Measurements from ENCODE around the gene PLXNB2. TPM values are rescaled to one million over a fixed set of nuclear protein-coding genes. Genes with fewer than 3 reads are reported as not detected.

Gene PLXNB2
- total RNA-seq, 4 donors from 2014 or later, result 115 to 218 (median 154) TPM

GRCh38 chr22:50227579-50228215 is 79.7 kb downstream of the PLXNB2 start:
- Histone ChIP-seq H3K36me3 (peaks cover 44 to 94% (median 85%) of the 10 kb centered on the region in 4 donors), H3K4me1 (no peaks in the 10 kb centered on the region), H3K27me3 (no peaks in the 10 kb centered on the region), H3K9me3 (no peaks in the 10 kb centered on the region), H3K27ac (replicated peaks in 1 of 4) (no peak overlapping the region), H3K4me3 (no peak overlapping the region)
- intact Hi-C loops (cut with DNase I), result no loop called here
- DNase-seq (ENCODE audit: extremely low spot score), result no peak
- TF ChIP-seq POLR2AphosphoS5 (IDR thresholded peaks at IDR 0.05) (no peak), POLR2A (IDR thresholded peaks at IDR 0.05; ENCODE audit: low read depth) (no peak), CTCF (IDR thresholded peaks at IDR 0.05) (no peak), EP300 (IDR thresholded peaks at IDR 0.05) (no peak)
- 87% methylated on average over 11 of the region's 25 CpGs for WGBS

DNA sequence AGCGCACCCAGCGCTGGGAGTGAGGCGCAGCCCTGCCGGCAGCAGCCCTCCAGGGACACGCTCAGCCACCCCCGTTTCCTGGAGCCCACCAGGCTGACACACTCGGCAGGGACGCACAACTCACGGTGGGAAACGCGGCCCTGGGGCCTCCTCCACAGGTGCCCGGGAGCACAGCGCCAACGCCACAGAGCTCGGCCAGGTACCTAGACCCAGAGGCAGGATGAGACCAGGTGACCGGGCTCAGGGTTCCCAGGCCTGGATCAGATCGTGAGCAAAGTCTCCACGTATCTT is 80.6 kb downstream of the PLXNB2 start:
- WGBS, result 95% methylated on average over 11 of the region's 18 CpGs
- no peaks in the 10 kb centered on the region for H3K4me1 ChIP-seq
- intact Hi-C loops (cut with DNase I), result no loop called here
- H3K4me3 ChIP-seq, result no peak overlapping the region
- no peaks in the 10 kb centered on the region for H3K27me3 ChIP-seq
- no peak for DNase-seq (ENCODE audit: extremely low spot score)
- H3K36me3 ChIP-seq, result peaks cover 42 to 94% (median 85%) of the 10 kb centered on the region in 4 donors
- TF ChIP-seq EP300 (IDR thresholded peaks at IDR 0.05) (no peak), CTCF (IDR thresholded peaks at IDR 0.05) (no peak), POLR2A (IDR thresholded peaks at IDR 0.05; ENCODE audit: low read depth) (no peak), POLR2AphosphoS5 (IDR thresholded peaks at IDR 0.05) (no peak)
- H3K27ac ChIP-seq (replicated peaks in 1 of 4), result no peak overlapping the region
- H3K9me3 ChIP-seq, result no peaks in the 10 kb centered on the region

DNA sequence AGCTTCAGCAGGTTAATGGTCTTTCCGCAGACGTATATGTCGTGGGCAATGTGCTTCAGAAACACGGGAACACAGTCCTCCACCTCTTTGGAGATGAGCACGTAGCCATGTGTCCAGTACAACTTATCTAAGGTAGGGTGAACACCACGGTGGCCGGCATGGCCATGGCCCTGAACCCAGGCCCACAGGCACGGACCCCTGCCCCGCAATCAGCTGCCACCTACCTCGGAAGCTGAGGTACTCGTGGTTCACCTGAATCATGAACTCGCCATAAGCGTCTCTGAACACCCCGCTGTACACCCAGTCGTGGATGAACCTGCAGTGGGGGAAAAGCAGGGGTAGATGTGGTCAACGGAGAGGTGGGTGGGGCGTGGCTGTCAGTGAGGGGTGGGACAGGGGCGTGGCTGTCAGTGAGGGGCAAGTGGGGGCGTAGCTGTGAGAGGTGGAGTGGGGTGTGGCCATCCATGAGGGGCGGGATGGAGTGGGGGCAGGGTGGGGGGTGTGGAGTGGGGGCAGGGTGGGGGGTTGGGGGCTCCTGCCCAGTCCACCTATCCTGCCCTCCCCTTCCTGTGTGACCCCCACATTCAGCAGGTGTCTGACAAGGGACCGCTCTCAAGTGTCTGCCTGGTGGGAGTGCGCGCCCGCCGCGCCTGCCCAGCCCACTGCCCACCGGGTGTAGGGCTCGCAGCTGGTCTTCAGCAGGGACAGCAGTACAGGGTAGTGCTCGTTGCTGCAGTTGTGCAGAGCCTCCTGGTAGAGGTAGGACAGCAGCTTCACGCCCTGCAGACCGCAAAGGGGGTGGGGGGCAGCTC is 81.2 kb downstream of the PLXNB2 start:
- H3K27ac ChIP-seq (replicated peaks in 1 of 4), result no peak overlapping the region
- intact Hi-C loops (cut with DNase I), result no loop called here
- no peaks in the 10 kb centered on the region for H3K4me1 ChIP-seq
- WGBS, result 91% methylated on average over 21 of the region's 31 CpGs
- DNase-seq (ENCODE audit: extremely low spot score), result no peak
- TF ChIP-seq POLR2AphosphoS5 (IDR thresholded peaks at IDR 0.05) (no peak), EP300 (IDR thresholded peaks at IDR 0.05) (no peak), POLR2A (IDR thresholded peaks at IDR 0.05; ENCODE audit: low read depth) (no peak), CTCF (IDR thresholded peaks at IDR 0.05) (no peak)
- H3K9me3 ChIP-seq, result no peaks in the 10 kb centered on the region
- peaks cover 42 to 95% (median 90%) of the 10 kb centered on the region in 4 donors for H3K36me3 ChIP-seq
- no peak overlapping the region for H3K4me3 ChIP-seq
- no peaks in the 10 kb centered on the region for H3K27me3 ChIP-seq

DNA sequence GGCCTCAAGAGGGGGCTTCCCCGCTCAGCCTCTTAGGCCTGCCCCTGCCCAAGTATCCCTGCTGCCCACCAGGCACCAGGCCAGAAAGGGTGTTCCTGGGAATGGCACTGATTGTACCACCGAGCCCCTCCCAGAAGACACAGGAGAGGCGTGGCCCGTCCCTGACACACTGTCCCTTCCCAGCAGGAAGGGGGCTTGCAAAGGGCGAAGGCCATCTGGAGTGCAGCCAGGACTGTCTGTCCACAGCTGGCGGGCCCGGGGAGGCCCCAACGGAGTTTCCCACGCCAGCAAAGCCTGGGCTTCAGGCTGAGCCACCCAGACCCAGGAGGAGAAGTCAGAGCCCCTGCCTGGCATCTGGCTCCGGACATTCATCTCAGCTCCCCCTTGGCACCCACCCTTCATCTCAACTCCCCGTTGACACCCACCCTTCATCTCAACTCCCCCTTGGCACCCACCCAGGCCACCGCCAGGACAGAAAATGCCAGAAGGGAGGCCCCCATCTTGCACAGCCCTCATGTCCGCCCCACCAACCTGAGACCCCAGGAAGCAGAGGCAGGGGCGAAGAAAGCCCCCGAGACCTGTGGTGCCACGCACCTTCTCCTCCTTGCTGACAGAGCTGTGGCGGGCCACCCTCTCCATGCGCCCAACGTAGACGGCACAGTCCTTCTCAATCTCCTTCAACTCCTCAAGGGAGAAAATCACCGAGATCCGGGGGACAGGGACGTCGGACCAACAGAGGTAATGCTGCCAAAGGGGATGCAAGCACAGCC is 82.1 kb downstream of the PLXNB2 start:
- Histone ChIP-seq H3K36me3 (peaks cover 48 to 100% (median 96%) of the 10 kb centered on the region in 4 donors), H3K9me3 (no peaks in the 10 kb centered on the region), H3K27me3 (no peaks in the 10 kb centered on the region), H3K27ac (replicated peaks in 1 of 4) (no peak overlapping the region), H3K4me3 (no peak overlapping the region), H3K4me1 (no peaks in the 10 kb centered on the region)
- 90% methylated on average over 18 of the region's 24 CpGs for WGBS
- DNase-seq (ENCODE audit: extremely low spot score), result no peak
- intact Hi-C loops (cut with DNase I), result no loop called here
- TF ChIP-seq EP300 (IDR thresholded peaks at IDR 0.05) (no peak), CTCF (IDR thresholded peaks at IDR 0.05) (no peak), POLR2A (IDR thresholded peaks at IDR 0.05; ENCODE audit: low read depth) (no peak), POLR2AphosphoS5 (IDR thresholded peaks at IDR 0.05) (no peak)

Other genes starting within 250 kb of the PLXNB2 start
- not detected for gene TTLL8, start 249.3 kb downstream of the PLXNB2 start, total RNA-seq
- gene MLC1, start 222.2 kb downstream of the PLXNB2 start, total RNA-seq, result under 1 TPM in 3 of 4 donors, not detected in 1; 0.13 to 0.17 (median 0.17) TPM
- gene MOV10L1, start 217.6 kb downstream of the PLXNB2 start, total RNA-seq, result under 1 TPM; 0.23 to 0.83 (median 0.40) TPM
- gene PANX2, start 136.9 kb downstream of the PLXNB2 start, total RNA-seq, result 1 to 10 TPM in 1 of 4 donors, under 1 TPM in 3; 0.33 to 1.0 (median 0.56) TPM
- 10 to 100 TPM; 18.3 to 31.0 (median 22.3) TPM for gene TRABD, start 121.7 kb downstream of the PLXNB2 start, total RNA-seq
- gene SELENOO, start 106.6 kb downstream of the PLXNB2 start, total RNA-seq, result 10 to 100 TPM; 22.4 to 41.0 (median 23.0) TPM
- 10 to 100 TPM; 20.2 to 38.0 (median 30.0) TPM for gene TUBGCP6, start 62.6 kb downstream of the PLXNB2 start, total RNA-seq
- gene HDAC10, start 56.4 kb downstream of the PLXNB2 start, total RNA-seq, result 10 to 100 TPM; 10.2 to 19.5 (median 17.4) TPM
- gene MAPK12, start 46.0 kb downstream of the PLXNB2 start, total RNA-seq, result 10 to 100 TPM in 3 of 4 donors, 1 to 10 TPM in 1; 5.8 to 22.9 (median 16.1) TPM
- 10 to 100 TPM in 2 of 4 donors, 1 to 10 TPM in 2; 3.7 to 12.5 (median 10.1) TPM for gene MAPK11, start 37.3 kb downstream of the PLXNB2 start, total RNA-seq
- 1 to 10 TPM; 1.7 to 3.8 (median 2.5) TPM for gene DENND6B, start 19.4 kb upstream of the PLXNB2 start, total RNA-seq
- gene PPP6R2, start 35.7 kb upstream of the PLXNB2 start, total RNA-seq, result 10 to 100 TPM; 57.7 to 79.4 (median 65.3) TPM
- 100 to 1,000 TPM in 2 of 4 donors, 10 to 100 TPM in 2; 56.1 to 121 (median 86.9) TPM for gene SBF1, start 167.4 kb upstream of the PLXNB2 start, total RNA-seq
- gene ADM2, start 173.9 kb upstream of the PLXNB2 start, total RNA-seq, result under 1 TPM in 1 of 4 donors, not detected in 3; under 0.01 TPM
- gene MIOX, start 179.2 kb upstream of the PLXNB2 start, total RNA-seq, result not detected
- 10 to 100 TPM; 34.9 to 67.1 (median 46.8) TPM for gene LMF2, start 200.1 kb upstream of the PLXNB2 start, total RNA-seq
- gene NCAPH2, start 200.6 kb upstream of the PLXNB2 start, total RNA-seq, result 10 to 100 TPM; 30.3 to 44.6 (median 41.7) TPM
- gene SCO2, start 218.0 kb upstream of the PLXNB2 start, total RNA-seq, result 1 to 10 TPM in 2 of 4 donors, not detected in 2; 3.1 to 5.1 TPM
- gene TYMP, start 222.4 kb upstream of the PLXNB2 start, total RNA-seq, result 10 to 100 TPM; 27.4 to 79.2 (median 35.9) TPM
- gene KLHDC7B, start 238.3 kb upstream of the PLXNB2 start, total RNA-seq, result under 1 TPM in 1 of 4 donors, not detected in 3; 0.17 TPM